IPS DF 6.9 (cell line): ENCODE data around the gene DDX23.

Experiments used
- DNase-seq: peaks from one replicate; pipeline ENCODE4 v3.0.0-alpha.2; 2013; ENCODE audit warnings: low read depth, low spot score
- H3K27ac ChIP-seq: one replicate; pipeline ENCODE4 v1.5.1; 2013; ENCODE audit warnings: low read length, control low read depth
- H3K27me3 ChIP-seq: 2 replicates; pipeline ENCODE4 v1.6.1; 2013; ENCODE audit warnings: mild to moderate bottlenecking, low read length; ENCODE audit not compliant: control insufficient read depth, insufficient read depth
- H3K36me3 ChIP-seq: 2 replicates; pipeline ENCODE4 v1.6.1; 2013; ENCODE audit warnings: low read length; ENCODE audit not compliant: control insufficient read depth, insufficient read depth
- H3K4me1 ChIP-seq: 2 replicates; pipeline ENCODE4 v1.6.1; 2013; ENCODE audit warnings: low read length; ENCODE audit not compliant: control insufficient read depth, insufficient read depth
- H3K4me3 ChIP-seq: 2 replicates; pipeline ENCODE4 v1.5.1; 2013; ENCODE audit warnings: mild to moderate bottlenecking, low read length
- H3K9me3 ChIP-seq: 2 replicates; pipeline ENCODE4 v1.6.1; 2013; ENCODE audit warnings: low read length, inconsistent platforms; ENCODE audit not compliant: control insufficient read depth, insufficient read depth
- WGBS: extraction: QIAGEN DNeasy Blood & Tissue Kit; methylation state at CpG from one replicate; pipeline ENCODE4 v1.1.7; 2013; ENCODE audit warnings: mixed read lengths, missing lambda C conversion rate; ENCODE audit not compliant: insufficient read length, insufficient coverage; 5-methylcytosine and 5-hydroxymethylcytosine counted together

DDX23 gene

GRCh38 chr12:48786591-48787544 lies 65.1 kb downstream of the DDX23 start:
- H3K9me3 ChIP-seq, result no peaks in the 10 kb centered on the region
- peaks cover 2% of the 10 kb centered on the region; the same call in 1 of the 2 replicates for H3K4me1 ChIP-seq
- no peak for DNase-seq
- no peaks in the 10 kb centered on the region for H3K36me3 ChIP-seq
- H3K27me3 ChIP-seq, result no peaks in the 10 kb centered on the region
- no peak overlapping the region for H3K4me3 ChIP-seq
- H3K27ac ChIP-seq, result no peak overlapping the region
- WGBS, result no CpG with 5 or more reads among the region's 7 CpGs

- Histone ChIP-seq H3K27ac (no peak overlapping the region), H3K36me3 (no peaks in the 10 kb centered on the region), H3K27me3 (no peaks in the 10 kb centered on the region), H3K4me3 (no peak overlapping the region), H3K4me1 (peaks cover 2% of the 10 kb centered on the region; the same call in 1 of the 2 replicates), H3K9me3 (no peaks in the 10 kb centered on the region)
- no peak for DNase-seq
- WGBS, result no CpG with 5 or more reads among the region's 4 CpGs
Observed at GRCh38 chr12:48783432-48783831, 68.5 kb downstream of the DDX23 start.

DNA sequence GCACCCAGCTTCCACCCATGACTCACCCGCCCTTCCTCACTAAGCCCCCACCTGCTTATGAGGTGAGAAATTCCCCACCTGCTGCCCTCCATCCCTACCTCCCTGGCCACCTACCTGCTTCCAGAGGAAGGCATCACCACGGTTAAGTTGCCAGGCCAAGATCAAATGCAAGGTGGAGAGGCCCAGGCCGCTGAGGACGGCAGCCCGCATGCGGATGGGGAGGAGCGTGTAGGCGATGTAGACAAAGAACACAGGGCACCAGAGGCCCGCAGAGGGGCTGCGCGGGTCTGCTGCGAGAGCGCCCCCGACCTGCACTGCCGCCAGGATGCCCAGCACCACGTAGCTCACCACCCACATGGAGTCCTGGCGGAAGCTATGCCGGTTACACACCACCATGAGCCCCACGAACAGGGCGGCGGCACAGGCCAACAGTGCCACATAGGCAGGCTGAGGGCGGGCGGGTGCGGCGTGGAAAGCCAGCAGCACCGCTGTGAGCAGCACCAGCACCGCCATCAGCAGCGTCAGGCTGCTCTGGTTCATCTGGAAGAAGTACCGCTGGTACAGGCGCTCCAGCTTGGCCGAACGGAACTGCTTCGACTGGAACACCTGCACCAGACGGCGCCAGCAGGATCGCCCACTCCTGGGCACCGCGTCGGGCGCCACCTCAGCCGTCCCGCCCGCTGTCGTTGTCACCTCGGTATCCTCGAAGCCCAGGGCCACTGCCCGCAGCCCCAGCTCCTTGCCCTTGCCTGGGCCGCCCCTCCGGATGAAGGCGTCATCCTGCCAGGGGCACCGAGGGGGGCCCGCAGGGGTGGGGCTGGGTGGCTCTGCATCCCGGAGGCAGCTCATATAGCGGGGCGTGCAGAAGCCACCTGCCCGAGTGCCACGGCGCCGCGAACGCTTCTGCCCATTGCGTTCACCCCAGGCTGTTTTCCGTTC lies 69.2 kb downstream of the DDX23 start:
- no peak overlapping the region for H3K27ac ChIP-seq
- H3K36me3 ChIP-seq, result no peaks in the 10 kb centered on the region
- DNase-seq, result no peak
- peaks cover 6% of the 10 kb centered on the region for H3K4me1 ChIP-seq
- H3K9me3 ChIP-seq, result no peaks in the 10 kb centered on the region
- no peak overlapping the region for H3K4me3 ChIP-seq
- no peaks in the 10 kb centered on the region for H3K27me3 ChIP-seq
- WGBS, result no CpG with 5 or more reads among the region's 63 CpGs

GRCh38 chr12:48781750-48782456 lies 70.1 kb downstream of the DDX23 start:
- Histone ChIP-seq H3K27ac (no peak overlapping the region), H3K27me3 (no peaks in the 10 kb centered on the region), H3K4me1 (peaks cover 9% of the 10 kb centered on the region), H3K36me3 (peaks cover 3% of the 10 kb centered on the region; the same call in 1 of the 2 replicates), H3K9me3 (no peaks in the 10 kb centered on the region), H3K4me3 (no peak overlapping the region)
- DNase-seq, result no peak
- WGBS, result no CpG with 5 or more reads among the region's 9 CpGs

DNA sequence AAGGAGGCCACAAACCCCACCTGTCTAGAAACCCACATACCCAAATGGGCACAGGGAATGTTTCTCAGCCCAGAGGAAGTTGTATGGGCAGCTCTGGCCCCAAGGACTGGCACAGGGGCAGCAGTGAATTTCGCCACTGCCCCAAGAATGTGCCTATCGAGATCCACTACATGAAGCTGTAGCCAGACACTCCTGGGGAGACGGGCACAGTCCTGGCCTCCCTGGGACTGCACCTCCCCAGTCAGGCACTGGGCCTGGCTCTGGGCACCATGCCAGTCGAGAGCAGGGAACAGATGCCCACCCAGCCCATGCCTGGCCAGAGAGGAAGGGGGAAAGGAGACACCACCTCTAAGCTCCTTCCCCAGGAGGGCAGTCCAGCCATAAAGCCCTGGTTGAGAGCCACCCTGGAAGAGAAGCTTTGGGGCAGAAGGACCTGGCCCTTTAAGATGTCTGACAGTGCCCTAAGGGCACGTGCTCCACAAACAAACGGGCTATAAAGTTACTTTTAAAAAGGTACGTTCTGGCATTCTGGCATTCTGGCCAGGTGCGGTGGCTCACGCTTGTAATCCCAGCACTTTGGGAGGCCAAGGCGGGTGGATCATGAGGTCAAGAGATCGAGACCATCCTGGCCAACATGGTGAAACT lies 71.5 kb downstream of the DDX23 start:
- Histone ChIP-seq H3K4me3 (no peak overlapping the region), H3K27ac (no peak overlapping the region), H3K9me3 (no peaks in the 10 kb centered on the region), H3K4me1 (peaks cover 9% of the 10 kb centered on the region), H3K27me3 (no peaks in the 10 kb centered on the region), H3K36me3 (peaks cover 6% of the 10 kb centered on the region; the same call in 1 of the 2 replicates)
- DNase-seq, result no peak
- no CpG with 5 or more reads among the region's 11 CpGs for WGBS

DNA sequence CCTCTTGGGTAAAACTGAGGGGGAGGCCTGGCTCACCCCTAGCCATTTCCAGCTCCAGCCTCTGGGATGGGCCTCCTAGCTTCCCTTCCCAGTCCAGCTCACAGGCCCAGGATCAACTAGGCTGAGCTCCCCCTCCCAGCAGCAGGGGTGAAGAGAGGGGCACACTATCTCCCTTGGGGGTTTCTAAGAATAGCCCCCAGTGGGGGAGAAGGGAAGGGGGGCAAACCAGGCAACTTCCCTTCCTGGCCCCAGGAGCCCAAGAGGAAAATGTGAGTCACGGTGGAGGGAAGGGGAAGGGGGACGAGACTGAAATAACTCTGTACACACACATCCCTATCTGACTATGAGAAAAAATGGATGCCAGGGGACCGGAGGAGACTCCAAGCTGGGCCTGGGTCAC lies 72.1 kb downstream of the DDX23 start:
- Histone ChIP-seq H3K36me3 (peaks cover 6% of the 10 kb centered on the region; the same call in 1 of the 2 replicates), H3K4me3 (no peak overlapping the region), H3K9me3 (no peaks in the 10 kb centered on the region), H3K27ac (no peak overlapping the region), H3K27me3 (no peaks in the 10 kb centered on the region), H3K4me1 (peaks cover 9% of the 10 kb centered on the region)
- WGBS, result no CpG with 5 or more reads among the region's 3 CpGs
- DNase-seq, result no peak
